ENCODE measurements around the gene FAF1.

Gene FAF1

GRCh38 chr1:50705041-50705440 is 255.0 kb downstream of the FAF1 start:
- DNase-seq (ENCODE audit: low read depth in 2 of 2, low spot score in 1 of 2) = no peak

DNA sequence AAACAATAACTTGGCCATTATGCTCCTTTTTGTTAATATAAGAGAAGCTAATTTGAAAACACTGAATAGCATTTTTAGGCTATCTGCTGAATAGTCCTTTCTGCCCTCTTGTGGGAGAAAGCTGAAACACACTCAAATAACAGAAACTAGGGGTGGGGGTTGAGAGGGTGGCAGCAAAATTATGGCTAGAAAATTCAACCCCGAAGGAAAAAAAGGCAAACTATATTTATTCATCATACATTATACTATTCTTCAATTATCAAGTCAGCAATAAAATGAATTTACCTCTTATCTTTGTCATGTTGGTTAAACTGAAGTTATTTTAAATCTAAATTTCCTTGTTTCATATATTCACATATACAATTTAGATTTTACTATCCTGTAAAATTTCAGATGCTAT is 255.9 kb downstream of the FAF1 start:
- no peak for DNase-seq (ENCODE audit: low read depth in 2 of 2, low spot score in 1 of 2)

- DNase-seq (ENCODE audit: low read depth in 2 of 2, low spot score in 1 of 2) = no peak
Measured at GRCh38 chr1:50703240-50703639, 256.8 kb downstream of the FAF1 start.

- no peak for DNase-seq (ENCODE audit: low read depth in 2 of 2, low spot score in 1 of 2)
Measured at GRCh38 chr1:50702395-50702794, 257.7 kb downstream of the FAF1 start.

- no peak for DNase-seq (ENCODE audit: low read depth in 2 of 2, low spot score in 1 of 2)
Measured at GRCh38 chr1:50701706-50702317, 258.3 kb downstream of the FAF1 start.

DNA sequence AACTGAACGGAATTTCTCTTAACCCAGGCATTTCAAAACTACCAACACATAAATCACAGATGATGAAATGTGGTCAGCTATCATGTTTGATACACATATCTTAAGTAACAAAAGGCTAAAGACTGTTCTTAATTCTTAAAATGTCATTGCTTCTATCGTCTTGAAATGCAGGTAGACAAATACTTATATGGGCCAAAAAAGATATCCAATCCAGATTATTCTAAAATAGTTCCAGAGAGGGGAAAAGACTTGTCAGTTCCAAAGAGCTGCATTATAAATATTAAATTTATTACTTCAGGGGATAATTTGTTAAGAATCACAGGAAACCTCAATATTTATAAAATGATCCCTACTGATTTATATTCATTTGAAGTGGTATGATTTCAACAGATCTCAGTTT is 259.4 kb downstream of the FAF1 start:
- no peak for DNase-seq (ENCODE audit: low read depth in 2 of 2, low spot score in 1 of 2)

GRCh38 chr1:50700214-50700613 is 259.9 kb downstream of the FAF1 start:
- no peak for DNase-seq (ENCODE audit: low read depth in 2 of 2, low spot score in 1 of 2)

DNA sequence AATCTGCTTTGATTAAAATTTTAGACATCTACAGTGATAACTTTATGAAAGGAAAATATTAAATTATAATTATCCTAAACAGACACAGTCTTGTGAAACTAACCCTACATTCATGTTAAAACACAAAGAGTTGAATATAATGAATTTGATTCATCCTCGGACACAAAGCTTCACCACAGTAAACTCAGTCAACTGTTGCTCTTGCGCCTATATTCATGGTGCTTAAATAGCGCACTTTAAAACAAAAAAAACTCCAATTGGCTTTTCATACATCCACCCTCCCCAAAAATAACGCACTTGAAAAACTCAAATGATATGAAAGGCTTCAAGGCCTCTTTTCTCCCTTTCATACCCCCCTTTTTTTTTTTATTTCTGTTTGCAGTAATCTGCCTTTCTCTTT is 260.3 kb downstream of the FAF1 start:
- no peak for DNase-seq (ENCODE audit: low read depth in 2 of 2, low spot score in 1 of 2)

GRCh38 chr1:50697440-50698421 is 262.3 kb downstream of the FAF1 start:
- DNase-seq (ENCODE audit: low read depth in 2 of 2, low spot score in 1 of 2) = no peak

GRCh38 chr1:50693829-50694228 is 266.2 kb downstream of the FAF1 start:
- no peak for DNase-seq (ENCODE audit: low read depth in 2 of 2, low spot score in 1 of 2)

DNA sequence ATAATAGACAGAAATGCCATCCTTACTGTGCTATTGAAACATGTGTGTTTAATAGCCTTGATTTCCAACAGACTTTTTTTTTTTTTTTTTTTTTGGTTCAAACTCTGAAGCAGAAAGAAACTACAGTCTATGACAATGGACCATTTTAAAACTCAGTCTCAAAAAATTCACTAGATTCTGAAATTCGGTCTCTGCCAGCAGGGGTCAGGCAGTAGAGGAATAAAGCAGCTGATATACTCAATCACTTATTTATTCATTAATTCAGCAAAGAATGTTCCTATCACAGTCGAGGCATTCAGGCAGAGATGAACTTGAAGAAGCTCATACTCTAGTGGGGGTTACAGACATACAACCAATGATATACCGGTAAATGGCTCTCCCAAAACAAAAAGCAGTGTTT is 275.9 kb downstream of the FAF1 start:
- DNase-seq (ENCODE audit: low read depth in 2 of 2, low spot score in 1 of 2) = no peak

GRCh38 chr1:50681931-50682330 is 278.1 kb downstream of the FAF1 start:
- no peak for DNase-seq (ENCODE audit: low read depth in 2 of 2, low spot score in 1 of 2)

DNA sequence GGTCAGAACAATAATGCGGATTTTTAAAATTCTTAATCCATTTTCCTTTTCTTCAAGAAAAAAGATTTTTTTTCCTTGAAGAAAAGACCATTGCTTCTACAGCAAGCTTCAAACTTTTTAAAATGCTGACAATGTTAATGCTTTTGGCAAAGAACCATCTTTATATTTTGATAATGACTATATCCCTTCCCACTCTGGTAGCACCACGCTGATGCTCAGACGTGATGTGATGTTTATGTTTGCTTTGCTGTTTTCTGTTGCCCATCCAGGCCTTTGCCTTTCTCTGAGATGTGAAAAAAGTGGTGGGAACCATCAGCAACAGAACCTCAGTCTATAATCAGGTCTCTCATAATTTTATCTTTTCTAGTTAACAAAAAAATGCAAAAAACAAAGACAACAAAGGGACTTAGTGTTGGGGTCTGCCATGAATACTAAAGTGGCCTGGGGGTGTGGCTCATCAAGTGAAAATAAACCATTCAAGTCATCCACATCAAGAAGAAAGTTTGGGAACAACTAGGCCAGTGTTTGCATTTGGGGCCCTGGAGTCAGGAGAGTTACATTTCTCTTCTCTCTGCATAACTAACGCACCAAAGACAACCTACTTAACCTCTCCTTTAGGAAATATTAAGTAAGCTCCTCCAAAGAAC is 292.2 kb downstream of the FAF1 start:
- no peak for DNase-seq (ENCODE audit: low read depth in 2 of 2, low spot score in 1 of 2)

DNA sequence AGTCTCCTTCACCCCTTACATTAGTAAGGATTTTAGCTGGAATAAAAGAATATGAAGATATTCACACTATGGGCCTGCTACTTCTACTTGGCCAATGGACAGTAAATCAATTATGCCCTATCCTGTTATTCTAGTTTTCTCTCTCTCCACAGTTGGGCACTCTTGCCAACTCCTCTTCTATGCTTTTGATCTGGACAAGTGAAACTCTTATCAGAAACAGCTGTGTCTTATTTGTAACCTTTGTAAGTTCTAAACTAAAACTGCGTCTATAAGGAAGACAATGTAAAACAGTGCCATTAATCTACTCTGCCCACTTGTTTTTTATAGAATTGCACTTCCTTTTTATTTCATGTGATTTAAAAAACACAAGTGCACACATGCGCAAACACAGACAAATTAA is 292.8 kb downstream of the FAF1 start:
- no peak for DNase-seq (ENCODE audit: low read depth in 2 of 2, low spot score in 1 of 2)

DNA sequence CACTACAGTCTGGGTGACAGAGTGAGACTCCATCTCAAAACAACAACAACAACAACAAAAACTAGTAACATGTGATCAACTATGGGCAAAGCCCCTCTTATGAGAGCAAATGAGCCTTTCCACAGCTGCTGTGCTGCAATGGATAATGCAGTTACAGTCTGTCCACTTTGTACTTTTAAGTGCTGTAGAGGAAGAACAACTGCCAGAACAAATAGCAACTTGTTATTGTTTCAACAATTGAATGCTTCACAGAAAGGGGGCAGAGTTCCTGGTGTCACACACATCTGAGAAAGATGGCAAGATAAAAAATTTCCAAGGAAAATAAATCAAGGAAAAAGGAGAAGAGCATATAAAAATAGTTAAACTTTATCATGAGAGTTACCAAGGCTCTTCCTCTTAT is 293.2 kb downstream of the FAF1 start:
- DNase-seq (ENCODE audit: low read depth in 2 of 2, low spot score in 1 of 2) = no peak

DNA sequence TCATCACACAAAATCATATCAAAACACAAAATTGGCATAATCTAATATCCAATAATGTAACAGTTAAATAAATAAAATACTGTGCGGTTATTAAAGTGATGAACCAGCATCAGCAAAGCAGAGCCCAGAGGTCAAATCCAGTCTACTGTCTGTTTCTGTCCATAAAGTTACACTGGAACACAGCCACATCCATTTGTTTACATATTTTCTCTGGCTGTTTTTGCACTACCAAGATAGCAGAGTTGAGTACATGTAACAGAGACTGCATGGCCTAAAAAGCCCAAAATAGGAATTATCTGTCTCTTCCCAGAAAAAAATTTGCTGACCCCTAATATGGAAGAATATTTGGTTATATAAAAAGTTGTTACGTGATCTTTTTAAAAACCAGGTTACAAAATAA is 294.7 kb downstream of the FAF1 start:
- DNase-seq (ENCODE audit: low read depth in 2 of 2, low spot score in 1 of 2) = no peak

GRCh38 chr1:50661626-50662025 is 298.4 kb downstream of the FAF1 start:
- no peak for DNase-seq (ENCODE audit: low read depth in 2 of 2, low spot score in 1 of 2)

- DNase-seq (ENCODE audit: low read depth in 2 of 2, low spot score in 1 of 2) = no peak
Measured at GRCh38 chr1:50659107-50659662, 300.9 kb downstream of the FAF1 start.

GRCh38 chr1:50658459-50659076 is 301.5 kb downstream of the FAF1 start:
- no peak for DNase-seq (ENCODE audit: low read depth in 2 of 2, low spot score in 1 of 2)

DNA sequence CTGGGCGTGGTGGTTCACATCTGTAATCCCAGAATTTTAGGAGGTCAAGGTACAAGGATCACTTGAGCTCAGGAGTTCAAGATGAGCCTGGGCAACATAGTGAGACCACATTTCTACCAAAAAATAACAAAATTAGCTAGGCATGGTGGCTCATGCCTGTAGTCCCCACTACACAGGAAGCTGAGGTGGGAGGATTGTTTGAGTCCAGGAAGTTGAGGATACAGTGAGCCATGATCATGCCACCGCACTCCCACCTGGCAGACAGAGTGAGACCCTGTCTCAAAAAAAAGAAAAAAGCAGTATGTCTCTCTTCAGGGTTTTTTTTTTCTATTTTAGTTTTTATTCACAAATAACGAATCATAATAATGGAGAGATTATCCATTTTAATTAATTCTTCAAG is 303.1 kb downstream of the FAF1 start:
- DNase-seq (ENCODE audit: low read depth in 2 of 2, low spot score in 1 of 2) = no peak

Measured in stimulated activated CD8-positive, alpha-beta memory T cell treated with anti-CD3 and anti-CD28 coated beads, Interleukin-4, amount 100 ng/mL, for 1 hour (primary cell).